GM19023 (cell line): Measurements from ENCODE around the gene DCDC2C.

ENCODE experiments used
- ATAC-seq: cut with Tn5 transposase; IDR thresholded peaks from one replicate; pipeline ENCODE4 v1.9.1; 2021; ENCODE audit warnings: mild to moderate bottlenecking, moderate library complexity; ENCODE audit not compliant: unreplicated experiment

The DCDC2C gene

DNA sequence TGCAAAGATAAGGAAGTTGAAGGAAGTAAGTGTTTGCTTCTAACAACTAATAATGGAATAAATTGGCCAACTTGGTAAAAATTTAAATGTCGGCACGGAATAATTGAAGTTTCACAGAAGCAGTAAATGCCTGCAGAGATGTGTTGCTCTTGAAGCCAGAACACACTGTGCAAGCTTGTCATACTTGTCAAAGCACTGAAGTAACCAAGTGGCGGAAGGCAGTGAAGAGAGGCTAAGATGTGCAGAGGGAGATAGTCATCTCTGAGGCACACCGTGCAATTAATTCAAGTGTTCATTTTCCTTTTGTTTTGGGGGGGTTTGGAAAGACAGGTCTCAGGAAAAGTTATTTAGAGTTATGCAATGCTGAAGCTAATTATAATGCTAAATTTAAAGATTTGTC, 5.2 kb downstream of the DCDC2C start:
- ATAC-seq, result no peak

GRCh38 chr2:3709225-3709624, 5.8 kb downstream of the DCDC2C start:
- no peak for ATAC-seq

GRCh38 chr2:3712424-3712823, 9.0 kb downstream of the DCDC2C start:
- no peak for ATAC-seq

- ATAC-seq, result no peak
These were observed 9.6 kb downstream of the DCDC2C start for GRCh38 chr2:3712831-3713503.

DNA sequence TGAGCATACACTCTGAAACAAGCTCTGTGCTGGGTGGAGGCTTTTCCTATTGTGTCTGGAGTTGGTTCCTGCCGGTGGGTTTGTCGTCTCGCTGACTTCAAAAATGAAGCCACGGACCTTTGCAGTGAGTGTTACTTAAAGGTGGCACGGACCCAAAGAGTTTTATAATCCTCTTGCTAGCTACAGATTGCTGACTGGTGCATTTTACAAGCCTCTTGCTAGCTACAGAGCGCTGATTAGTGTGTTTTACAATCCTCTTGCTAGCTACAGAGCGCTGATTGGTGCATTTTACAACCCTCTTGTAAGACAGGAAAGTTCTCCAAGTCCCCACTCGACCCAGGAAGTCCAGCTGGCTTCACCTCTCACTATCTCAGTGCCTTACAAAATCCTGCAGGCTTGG, 15.3 kb downstream of the DCDC2C start:
- ATAC-seq, result no peak

GRCh38 chr2:3725002-3725401, 21.6 kb downstream of the DCDC2C start:
- no peak for ATAC-seq

GRCh38 chr2:3725458-3726250, 22.3 kb downstream of the DCDC2C start:
- no peak for ATAC-seq

DNA sequence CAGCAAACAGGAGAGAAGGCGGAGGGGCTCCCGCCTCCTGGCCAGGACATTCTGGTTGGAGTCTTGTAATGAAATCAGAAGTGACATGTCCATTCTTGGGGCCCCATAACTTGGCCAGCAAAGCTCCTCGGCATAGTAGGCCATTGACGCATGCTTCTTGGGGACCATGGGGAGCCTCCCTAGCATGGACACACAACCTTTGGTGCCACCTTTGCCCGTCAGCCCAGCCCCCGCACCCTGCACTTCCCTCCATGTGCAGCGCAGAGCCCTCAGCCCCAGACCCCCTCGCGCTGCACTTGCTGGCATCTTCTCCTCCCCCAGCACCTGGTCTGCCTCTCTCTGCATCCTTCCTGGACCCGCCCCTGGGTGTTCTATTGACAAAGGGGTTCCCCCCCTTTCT, 23.1 kb downstream of the DCDC2C start:
- ATAC-seq, result no peak

- no peak for ATAC-seq
These were observed 24.1 kb downstream of the DCDC2C start for GRCh38 chr2:3727397-3728045.

DNA sequence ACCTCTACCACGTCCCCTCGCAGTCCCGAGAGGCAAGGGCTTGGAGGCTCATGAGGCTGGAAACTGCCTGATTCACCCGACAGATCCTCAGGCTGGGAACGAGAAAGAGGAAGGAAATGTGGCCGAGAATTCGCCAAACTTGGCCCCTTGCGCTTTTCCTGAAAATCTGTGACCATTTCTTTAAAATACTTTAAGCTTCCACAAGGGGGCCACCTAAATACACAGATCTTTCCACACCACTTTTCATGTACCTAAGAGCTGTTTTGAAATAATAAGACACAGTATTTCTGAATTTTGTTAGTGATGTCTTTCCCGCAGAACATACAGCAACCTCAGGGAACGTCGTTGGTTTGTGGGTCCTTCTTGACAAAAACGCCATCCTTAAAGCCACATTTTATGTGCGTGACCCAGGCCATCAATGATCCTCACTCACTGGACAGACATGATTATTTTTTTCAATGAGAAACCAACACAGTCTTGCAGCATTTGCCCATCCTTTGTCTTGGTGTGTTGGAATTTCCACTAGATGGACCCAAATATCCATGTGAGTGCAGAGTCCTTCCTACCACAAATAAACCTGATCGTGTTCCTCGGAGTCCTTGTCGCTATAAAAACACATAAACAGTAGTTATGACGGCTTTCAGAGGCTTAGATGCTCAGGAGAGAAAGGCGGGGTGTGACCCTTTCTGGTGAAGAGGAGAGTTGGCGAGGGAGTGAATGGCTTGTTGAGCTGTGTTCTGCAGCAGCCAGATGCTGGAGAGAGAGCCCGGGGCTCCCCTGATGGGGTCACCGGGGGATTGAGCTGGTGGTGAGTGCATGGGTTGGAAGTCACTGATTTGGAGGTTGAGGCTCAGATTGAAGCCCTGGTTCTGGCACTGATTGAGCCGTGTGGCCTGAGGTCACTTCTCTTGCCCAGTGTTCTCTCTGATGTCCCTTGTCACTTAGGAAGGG, 25.0 kb downstream of the DCDC2C start:
- no peak for ATAC-seq

DNA sequence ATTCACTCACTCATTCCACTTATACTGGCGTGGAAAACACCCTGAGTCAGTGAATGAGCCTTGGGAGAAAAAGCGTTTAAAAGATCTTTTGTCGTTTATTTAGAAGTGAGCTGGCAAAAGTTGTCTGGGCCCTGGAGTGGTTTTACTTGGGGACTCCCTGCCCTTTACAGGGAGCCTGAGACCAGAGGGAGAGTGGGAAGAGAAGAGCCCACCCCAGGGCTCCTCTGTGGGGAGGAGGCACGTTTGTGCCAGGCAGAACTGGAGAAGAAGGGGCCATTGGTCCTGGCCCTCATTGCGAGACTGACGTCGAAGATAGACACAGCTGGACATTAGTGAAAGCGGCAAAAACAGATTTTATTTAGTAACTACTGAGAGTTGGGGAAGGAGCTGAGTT, 25.7 kb downstream of the DCDC2C start:
- no peak for ATAC-seq

DNA sequence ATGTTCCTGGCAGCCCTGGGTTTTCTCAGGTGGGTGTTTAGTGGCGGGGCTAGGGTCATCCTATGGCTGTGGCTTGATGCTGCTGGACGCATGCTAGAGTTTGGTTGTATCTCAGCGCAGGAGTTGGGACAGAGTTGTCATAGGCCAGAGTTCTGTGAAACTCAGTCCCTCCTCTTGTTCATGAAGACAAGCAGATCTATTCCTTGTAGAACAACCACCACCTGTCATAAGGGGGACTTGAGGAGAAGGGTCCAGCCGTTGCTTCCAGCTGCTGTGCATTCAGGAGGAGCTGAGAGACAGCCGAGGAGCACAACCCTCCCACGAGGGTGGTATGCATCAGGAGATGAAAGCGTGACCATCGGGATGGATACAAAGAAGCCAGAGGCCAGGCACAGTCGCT, 26.4 kb downstream of the DCDC2C start:
- no peak for ATAC-seq

- no peak for ATAC-seq
These were observed 27.3 kb downstream of the DCDC2C start for GRCh38 chr2:3730646-3731045.

DNA sequence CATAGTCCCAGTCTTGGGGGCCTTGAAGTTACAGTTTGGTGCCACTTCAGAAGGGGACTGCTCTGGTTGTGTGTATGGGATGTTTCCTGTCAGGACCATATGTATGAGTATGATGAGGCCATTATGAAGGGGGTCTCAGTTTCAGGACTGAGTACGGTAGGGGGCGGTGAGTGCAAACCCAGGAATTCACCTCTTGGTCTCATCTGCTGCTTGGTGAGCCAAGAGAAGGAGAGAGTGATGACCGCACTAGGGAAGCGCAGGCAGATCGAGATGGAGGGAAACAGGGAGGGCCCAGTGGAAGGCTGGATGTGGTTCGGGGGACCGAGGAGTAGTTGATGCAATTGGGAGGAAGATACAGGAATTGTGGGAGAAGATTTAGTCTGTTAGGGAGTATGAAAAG, 28.5 kb downstream of the DCDC2C start:
- ATAC-seq, result no peak

DNA sequence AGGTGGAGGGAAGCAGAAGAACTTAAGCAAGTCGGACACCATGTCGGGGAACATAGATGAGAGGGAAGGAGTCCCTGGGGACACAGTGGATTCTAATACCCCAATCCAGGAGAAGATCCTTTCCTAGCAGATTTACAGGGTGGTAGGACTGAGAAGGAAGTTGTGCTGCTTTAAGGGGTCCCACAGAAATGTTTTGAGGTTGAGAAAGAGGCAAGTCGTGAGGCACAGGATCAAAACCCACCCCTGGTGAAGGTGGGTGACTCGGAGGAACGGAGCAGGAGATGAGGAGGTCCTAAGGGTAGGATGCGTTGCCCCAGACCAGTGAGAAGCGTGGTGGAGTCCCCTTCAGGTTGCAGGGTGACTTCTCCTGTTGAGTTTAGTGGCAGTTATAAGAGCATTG, 32.7 kb downstream of the DCDC2C start:
- ATAC-seq, result no peak

GRCh38 chr2:3737128-3737527, 33.8 kb downstream of the DCDC2C start:
- ATAC-seq, result no peak

DNA sequence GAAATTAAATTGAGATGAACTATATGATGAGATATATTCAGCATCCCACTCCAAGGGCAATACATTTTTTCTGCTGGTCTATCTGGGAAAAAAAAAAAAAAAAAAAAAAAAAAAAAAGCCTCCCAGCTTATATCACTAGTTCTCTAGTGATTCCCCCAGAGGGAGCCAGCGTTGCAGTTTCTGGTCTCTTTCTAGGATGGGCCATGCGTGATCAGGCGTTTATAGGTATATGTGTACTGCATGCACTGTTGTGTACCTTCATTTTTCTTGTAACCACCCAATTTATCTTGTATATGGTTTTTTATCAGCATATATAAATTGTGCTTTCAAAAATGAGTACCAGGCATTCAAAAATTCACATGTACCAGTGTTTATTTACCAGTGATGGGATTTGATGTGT, 35.1 kb downstream of the DCDC2C start:
- ATAC-seq, result no peak

DNA sequence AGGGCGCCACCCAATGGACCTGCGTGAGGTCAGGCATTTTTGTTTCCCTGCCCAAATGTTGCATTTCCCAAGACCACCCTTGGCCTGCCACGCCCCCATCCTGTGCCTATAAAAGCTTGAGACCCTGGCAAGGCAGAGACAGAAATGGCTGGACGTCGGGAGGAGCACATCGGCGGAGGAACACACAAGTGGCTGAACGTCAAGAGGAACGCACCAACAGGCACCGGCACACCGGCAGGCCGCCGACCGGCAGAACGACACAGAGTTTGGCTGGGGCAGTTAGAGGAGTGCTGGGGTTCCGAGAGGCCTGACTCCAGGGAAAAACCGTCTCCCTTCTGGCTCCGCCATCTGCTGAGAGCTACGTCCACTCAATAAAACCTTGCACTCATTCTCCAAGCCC, 35.9 kb downstream of the DCDC2C start:
- ATAC-seq, result no peak

GRCh38 chr2:3741396-3741795, 38.0 kb downstream of the DCDC2C start:
- ATAC-seq, result no peak

DNA sequence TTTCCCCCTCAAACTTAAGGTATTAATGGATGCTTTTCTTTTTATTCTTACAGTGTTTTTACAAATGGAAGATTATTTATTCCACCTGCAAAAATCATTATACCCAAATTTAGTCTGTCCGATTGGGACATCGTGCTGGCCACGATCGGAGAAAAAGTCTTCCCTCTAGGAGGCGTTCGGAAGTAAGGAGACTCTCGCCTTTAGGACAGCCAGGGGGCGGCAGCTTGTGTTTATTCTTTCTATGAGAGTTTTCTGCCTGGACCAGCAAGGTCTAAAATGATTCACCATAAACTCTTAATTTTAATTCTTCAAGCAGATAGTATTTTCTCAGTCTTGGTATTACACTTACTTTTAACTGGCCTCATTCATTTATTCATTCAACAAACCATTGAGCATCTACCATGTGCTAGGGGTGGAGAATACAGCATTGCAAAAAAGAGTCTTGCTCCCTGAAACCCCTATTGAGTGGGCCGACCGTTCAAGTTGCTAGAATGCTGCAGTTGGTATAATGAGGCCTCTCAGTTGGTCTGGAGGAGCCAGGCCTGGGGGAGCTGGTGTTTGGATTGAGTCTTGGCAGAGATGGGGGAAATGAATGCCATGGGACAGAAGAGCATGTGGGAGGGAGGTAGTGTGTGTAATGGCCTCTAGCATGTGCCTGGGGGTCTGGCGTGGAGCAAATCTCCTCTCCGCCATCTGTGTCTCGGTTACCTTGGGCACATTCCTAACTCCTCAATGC, 38.7 kb downstream of the DCDC2C start:
- no peak for ATAC-seq
